Measurements from ENCODE around the gene KCNC3.

The KCNC3 gene

GRCh38 chr19:50272263-50272897 is 56.8 kb downstream of the KCNC3 start:
- no peak for DNase-seq

GRCh38 chr19:50269653-50270052 is 59.5 kb downstream of the KCNC3 start:
- DNase-seq = no peak

- no peak for DNase-seq
These were observed 60.7 kb downstream of the KCNC3 start for GRCh38 chr19:50268501-50268900.

GRCh38 chr19:50268041-50268440 is 61.1 kb downstream of the KCNC3 start:
- no peak for DNase-seq

GRCh38 chr19:50266896-50267295 is 62.3 kb downstream of the KCNC3 start:
- no peak for DNase-seq

GRCh38 chr19:50266041-50266440 is 63.1 kb downstream of the KCNC3 start:
- DNase-seq = no peak

GRCh38 chr19:50264483-50265186 is 64.5 kb downstream of the KCNC3 start:
- no peak for DNase-seq

- DNase-seq = no peak
These were observed 66.0 kb downstream of the KCNC3 start for GRCh38 chr19:50263176-50263575.

Data from NCI-H510A treated with DMSO at 0.1 percent for 48 hours (cell line).